GM10248 (cell line): ENCODE data around the gene STRN4.

Experiments
- CTCF ChIA-PET: fragments of 300-600 bp; sonication (Branson Sonifier 250); formaldehyde crosslinking; extraction: SDS; loops from one replicate; lab custom pipeline; 2021; ENCODE audit warnings: antibody characterized with exemption; lab: Yijun Ruan, JAX
- POLR2A ChIA-PET: fragments of 350-650 bp; sonication (Branson Sonifier 250); formaldehyde crosslinking; extraction: SDS; loops from one replicate; lab custom pipeline; 2020; ENCODE audit warnings: antibody characterized with exemption; lab: Yijun Ruan, JAX
- DNase-seq: peaks from one replicate; pipeline ENCODE4 v3.0.0; 2012; ENCODE audit errors: extremely low spot score
- TF ChIP-seq, protein P1 (sequence below): IDR thresholded peaks from 2 replicates; pipeline ENCODE4 v1.5.1; 2012; ENCODE audit warnings: mild to moderate bottlenecking, low read depth; ENCODE audit errors: extremely low read depth, missing control alignments, control extremely low read depth

The STRN4 gene

DNA sequence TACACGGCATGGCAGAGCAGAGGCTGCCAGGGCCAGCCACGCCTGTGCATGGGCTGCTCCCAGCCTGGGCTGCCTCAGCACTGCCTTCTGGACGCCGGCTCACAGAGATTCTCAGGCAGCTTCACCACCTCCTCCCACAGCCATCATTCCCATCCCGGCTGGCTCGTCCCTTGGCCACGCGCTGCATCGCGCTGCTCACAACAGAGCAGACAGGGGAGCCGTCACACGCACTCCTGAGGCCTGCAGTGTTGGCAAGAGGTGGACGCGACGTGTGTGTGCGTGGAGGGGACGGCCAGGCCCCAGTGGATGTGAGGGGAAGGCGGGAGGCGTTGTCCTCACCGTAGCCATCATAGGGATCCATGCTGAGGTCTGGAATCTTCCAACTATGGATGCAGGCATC lies 21.8 kb downstream of the STRN4 start:
- CTCF ChIA-PET, result interaction anchor here (1.1 to 3.6 kb wide), 5 partner anchors 9 to 85 kb away, joined by 3 to 23 read pairs (median 3); no protein-coding TSS in a partner anchor
- DNase-seq, result no peak
- TF ChIP-seq, protein P1, sequence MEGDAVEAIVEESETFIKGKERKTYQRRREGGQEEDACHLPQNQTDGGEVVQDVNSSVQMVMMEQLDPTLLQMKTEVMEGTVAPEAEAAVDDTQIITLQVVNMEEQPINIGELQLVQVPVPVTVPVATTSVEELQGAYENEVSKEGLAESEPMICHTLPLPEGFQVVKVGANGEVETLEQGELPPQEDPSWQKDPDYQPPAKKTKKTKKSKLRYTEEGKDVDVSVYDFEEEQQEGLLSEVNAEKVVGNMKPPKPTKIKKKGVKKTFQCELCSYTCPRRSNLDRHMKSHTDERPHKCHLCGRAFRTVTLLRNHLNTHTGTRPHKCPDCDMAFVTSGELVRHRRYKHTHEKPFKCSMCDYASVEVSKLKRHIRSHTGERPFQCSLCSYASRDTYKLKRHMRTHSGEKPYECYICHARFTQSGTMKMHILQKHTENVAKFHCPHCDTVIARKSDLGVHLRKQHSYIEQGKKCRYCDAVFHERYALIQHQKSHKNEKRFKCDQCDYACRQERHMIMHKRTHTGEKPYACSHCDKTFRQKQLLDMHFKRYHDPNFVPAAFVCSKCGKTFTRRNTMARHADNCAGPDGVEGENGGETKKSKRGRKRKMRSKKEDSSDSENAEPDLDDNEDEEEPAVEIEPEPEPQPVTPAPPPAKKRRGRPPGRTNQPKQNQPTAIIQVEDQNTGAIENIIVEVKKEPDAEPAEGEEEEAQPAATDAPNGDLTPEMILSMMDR, result no peak
- POLR2A ChIA-PET, result no interaction called here

DNA sequence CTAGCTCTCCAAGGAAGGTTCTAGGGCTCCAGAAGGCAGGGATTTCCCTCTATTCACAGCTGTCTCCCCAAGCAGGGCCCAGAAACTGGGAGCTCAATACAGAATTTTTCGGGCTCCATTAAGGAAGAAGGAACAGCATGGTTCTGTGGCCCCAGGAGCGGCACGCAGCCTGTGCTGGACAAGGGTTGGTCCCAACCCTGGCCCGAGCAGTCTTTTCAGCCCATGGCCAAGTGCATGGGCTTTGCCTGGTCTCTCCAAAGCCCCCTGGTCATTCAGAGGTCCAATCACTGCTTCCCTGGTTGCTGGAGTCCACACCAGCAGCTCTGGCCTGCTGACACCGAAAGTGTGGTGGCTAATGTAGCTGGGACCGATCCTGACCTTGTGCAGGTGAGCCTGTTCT lies 22.8 kb downstream of the STRN4 start:
- DNase-seq, result no peak
- CTCF ChIA-PET, result interaction anchor here (1.1 to 3.6 kb wide), 5 partner anchors 9 to 26 kb away, joined by 3 to 23 read pairs (median 3); no protein-coding TSS in a partner anchor
- POLR2A ChIA-PET, result no interaction called here
- TF ChIP-seq, protein P1, result no peak

DNA sequence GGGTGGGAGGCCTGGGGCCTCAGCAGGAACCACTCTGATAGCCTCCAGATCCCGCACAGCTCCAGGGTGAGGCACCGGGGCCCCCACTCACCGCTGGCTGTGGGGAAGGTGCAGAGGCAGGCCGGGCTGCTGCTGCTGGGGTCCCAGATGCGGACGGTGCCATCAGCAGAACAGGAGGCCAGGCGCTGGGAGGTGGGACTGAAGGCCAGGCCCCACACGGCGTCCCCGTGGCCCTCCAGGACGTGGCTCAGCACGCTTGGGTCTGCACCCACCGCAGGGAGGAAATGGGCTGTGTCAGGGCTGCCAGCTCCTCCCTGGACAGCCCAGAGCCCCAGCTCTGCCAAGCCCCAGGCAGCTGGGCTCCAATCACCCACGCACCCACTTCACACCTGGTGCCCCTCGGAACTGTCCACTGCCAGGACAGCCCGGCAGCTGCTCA lies 23.2 kb downstream of the STRN4 start:
- ChIA-PET POLR2A (no interaction called here), CTCF (interaction anchor here (1.2 to 3.6 kb wide), 4 partner anchors 8 to 26 kb away, joined by 3 to 23 read pairs (median 6); no protein-coding TSS in a partner anchor)
- TF ChIP-seq, protein P1, result no peak
- DNase-seq, result no peak

DNA sequence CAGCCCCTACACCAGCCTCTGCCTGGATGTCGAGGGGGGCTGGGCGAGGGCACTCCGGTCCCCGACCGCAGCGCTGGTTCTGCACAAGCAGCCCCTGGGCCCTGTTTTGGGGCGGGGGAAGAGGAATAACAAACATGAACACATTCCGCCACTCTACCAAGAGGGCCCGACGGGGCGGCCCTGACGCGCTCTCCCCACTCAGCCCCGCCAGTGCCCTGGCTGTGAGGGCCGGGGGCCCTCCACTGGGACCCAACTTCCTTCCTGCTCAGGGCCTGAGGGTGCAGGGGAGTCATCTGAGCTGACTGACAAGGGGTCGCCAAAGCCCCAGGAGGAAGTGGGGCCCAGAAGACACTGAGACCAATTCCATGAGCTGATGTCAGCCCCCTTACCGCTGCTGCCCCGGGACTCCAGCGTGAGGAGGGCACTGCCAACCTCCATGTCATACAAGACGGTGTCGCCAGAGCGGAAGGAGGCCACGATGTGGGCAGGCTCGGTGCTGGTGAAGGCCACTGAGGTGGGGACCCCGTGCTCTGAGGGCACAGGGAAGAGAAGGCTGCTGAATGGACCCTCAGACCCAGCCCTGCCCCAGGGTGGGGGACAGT lies 23.7 kb downstream of the STRN4 start:
- POLR2A ChIA-PET, result no interaction called here
- no peak for DNase-seq
- TF ChIP-seq, protein P1, result no peak
- CTCF ChIA-PET, result interaction anchor here (1.2 to 3.6 kb wide), 3 partner anchors 8 to 17 kb away, joined by 3 to 23 read pairs (median 9); no protein-coding TSS in a partner anchor

DNA sequence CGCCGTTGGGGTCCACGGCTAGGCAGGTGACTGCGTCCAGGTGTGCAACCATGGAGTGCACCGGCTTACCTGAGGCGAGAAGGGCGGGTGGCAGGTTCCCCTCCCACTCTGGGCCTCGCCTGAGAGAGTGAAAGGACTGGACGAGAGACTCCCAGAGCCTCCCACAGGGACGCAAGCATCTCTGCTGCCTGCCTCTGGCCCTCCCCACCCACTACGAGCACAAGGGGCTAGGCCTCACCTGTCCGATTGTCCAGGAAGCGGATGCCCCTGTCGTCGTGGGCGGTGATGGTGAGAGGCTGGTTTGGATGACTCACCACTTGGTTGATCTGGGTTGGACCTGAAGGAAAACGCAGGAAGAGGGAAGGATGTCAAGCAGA lies 24.3 kb downstream of the STRN4 start:
- CTCF ChIA-PET, result interaction anchor here (3.6 kb wide), 1 partner anchor 17 kb away, joined by 23 read pairs; no protein-coding TSS in a partner anchor
- DNase-seq, result no peak
- POLR2A ChIA-PET, result no interaction called here
- TF ChIP-seq, protein P1, result no peak

DNA sequence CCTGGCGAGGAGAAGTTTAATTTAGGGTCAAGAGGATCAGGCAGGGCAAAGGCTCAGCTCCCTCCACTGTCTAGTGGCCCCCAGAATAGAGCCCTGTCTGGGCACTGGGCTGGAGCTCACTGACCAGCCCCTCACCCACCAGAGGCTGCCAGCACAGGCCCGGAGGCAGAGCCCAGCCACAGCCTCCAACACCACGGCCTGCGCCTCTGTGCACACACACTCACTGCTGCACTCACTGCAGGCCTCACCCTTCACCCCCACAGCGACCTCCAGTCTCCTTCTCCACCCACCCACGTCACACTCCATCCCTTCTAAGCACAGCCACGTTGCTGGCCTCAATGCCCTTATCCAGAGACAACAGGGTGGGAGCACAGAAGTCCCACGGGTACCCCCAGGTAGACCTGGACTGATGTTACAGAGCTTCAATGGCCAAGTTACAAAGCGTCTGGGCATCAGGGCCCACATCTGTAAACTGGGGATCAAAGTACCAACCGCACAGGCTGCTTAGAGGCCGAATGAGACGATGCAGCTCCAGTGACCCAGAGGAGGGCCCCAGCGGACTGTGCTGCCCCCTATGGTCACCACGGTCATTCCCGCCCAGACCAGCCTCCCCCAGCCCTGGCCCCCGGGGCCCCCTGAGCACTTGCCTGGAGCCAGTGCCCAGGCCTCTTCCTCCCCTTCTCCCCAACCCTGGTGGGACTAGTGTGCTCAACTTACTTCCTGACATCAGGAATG lies 24.8 kb downstream of the STRN4 start:
- POLR2A ChIA-PET, result no interaction called here
- DNase-seq, result no peak
- CTCF ChIA-PET, result no interaction called here
- TF ChIP-seq, protein P1, result peak; percentile 10
